Dendritic cell treated with granulocyte-macrophage colony-stimulating factor and Interleukin-4, amounts not matched to agents 40 ng/mL and 50 ng/mL, for 4 days (primary cell): ENCODE measurements around the gene FNDC3B.

Experiments
- H3K27ac Mint-ChIP-seq: one replicate; pipeline ENCODE4 v1.8.0; 2022; ENCODE audit warnings: mild to moderate bottlenecking, mixed read lengths
- H3K27me3 Mint-ChIP-seq: one replicate; pipeline ENCODE4 v1.8.0; 2022; ENCODE audit warnings: mild to moderate bottlenecking, mixed read lengths
- H3K36me3 Mint-ChIP-seq: one replicate; pipeline ENCODE4 v1.8.0; 2022; ENCODE audit warnings: low read depth, mixed read lengths
- H3K4me1 Mint-ChIP-seq: one replicate; pipeline ENCODE4 v1.8.0; 2022; ENCODE audit warnings: low read depth, mixed read lengths
- H3K4me3 Mint-ChIP-seq: one replicate; pipeline ENCODE4 v1.8.0; 2022; ENCODE audit warnings: mild to moderate bottlenecking, moderate library complexity, mixed read lengths
- H3K9me3 Mint-ChIP-seq: one replicate; pipeline ENCODE4 v1.8.0; 2022; ENCODE audit warnings: mixed read lengths
- intact Hi-C: fragments of 100-400 bp; cut with micrococcal nuclease; formaldehyde crosslinking; loops from one replicate; pipeline ENCODE4 v1.15.0; 2022

Gene FNDC3B

GRCh38 chr3:172018364-172018763 lies 21.0 kb upstream of the FNDC3B start:
- no peaks in the 10 kb centered on the region for H3K27me3 Mint-ChIP-seq
- H3K4me3 Mint-ChIP-seq = no peak overlapping the region
- H3K9me3 Mint-ChIP-seq = no peaks in the 10 kb centered on the region
- intact Hi-C loops = no loop called here
- no peak overlapping the region for H3K27ac Mint-ChIP-seq
- H3K36me3 Mint-ChIP-seq = no peaks in the 10 kb centered on the region
- H3K4me1 Mint-ChIP-seq = peaks cover 5% of the 10 kb centered on the region

DNA sequence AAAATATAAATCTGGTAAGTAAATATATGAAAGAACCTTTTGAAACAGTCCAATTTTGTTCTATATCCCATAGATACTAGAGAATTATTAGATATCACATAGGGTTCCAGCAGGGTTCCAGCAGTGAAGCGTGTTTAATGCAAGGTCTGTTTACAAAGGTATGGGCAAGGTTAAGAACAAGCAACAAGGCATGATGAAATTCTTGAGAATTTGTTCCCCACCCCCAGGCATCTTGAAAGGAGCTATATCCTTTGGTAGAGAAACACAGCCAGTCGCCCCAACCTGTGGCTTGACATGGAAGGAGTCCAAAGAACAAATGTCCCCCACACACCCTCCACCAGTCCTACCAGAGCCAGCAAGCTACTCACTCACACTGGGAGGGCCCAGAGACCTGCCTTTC lies 18.6 kb upstream of the FNDC3B start:
- no peak overlapping the region for H3K4me3 Mint-ChIP-seq
- H3K27ac Mint-ChIP-seq = no peak overlapping the region
- no peaks in the 10 kb centered on the region for H3K9me3 Mint-ChIP-seq
- intact Hi-C loops = no loop called here
- H3K27me3 Mint-ChIP-seq = no peaks in the 10 kb centered on the region
- no peaks in the 10 kb centered on the region for H3K4me1 Mint-ChIP-seq
- no peaks in the 10 kb centered on the region for H3K36me3 Mint-ChIP-seq

DNA sequence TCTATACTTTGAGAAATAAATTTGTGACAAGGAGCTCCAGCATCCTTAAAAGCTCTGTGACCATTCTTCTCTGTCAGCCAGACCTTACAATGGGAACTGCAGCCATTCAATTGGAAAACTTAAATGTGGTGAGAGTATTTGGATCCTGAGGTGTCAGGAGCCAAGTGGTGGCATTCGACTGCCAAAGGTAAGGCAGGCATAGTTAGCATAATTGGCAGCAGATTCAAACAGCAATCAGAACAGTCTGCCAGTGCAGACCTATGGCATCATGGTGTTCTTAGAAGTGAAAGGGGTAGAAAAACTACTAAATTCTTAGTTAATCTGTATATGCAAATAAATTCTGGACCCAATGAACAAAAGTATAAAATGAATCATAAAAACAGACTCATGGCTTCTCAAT lies 18.2 kb upstream of the FNDC3B start:
- no peaks in the 10 kb centered on the region for H3K36me3 Mint-ChIP-seq
- no peak overlapping the region for H3K27ac Mint-ChIP-seq
- H3K9me3 Mint-ChIP-seq = no peaks in the 10 kb centered on the region
- H3K4me1 Mint-ChIP-seq = no peaks in the 10 kb centered on the region
- intact Hi-C loops = no loop called here
- H3K4me3 Mint-ChIP-seq = no peak overlapping the region
- H3K27me3 Mint-ChIP-seq = no peaks in the 10 kb centered on the region

DNA sequence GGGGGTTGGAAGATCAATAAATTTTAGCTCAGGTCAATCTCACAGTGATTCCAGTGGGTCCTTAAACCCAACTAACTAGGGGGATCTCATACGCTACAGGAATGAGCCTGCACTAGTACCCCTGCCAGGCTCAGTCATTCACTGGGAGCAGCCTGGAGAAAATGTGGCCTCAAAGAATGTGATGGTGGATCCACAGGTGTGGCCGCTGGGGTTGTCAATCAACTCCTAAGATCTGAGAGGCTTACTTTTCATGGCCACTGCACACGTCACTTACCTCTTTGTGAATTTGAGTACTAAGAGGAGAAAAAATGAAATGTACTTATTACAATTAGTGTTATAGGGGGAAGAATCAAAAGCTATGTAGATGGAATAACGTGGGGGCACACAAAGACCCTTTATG lies 17.5 kb upstream of the FNDC3B start:
- Mint-ChIP-seq H3K4me1 (no peaks in the 10 kb centered on the region), H3K4me3 (no peak overlapping the region), H3K9me3 (no peaks in the 10 kb centered on the region), H3K27ac (no peak overlapping the region), H3K27me3 (no peaks in the 10 kb centered on the region), H3K36me3 (no peaks in the 10 kb centered on the region)
- intact Hi-C loops = no loop called here

- no peaks in the 10 kb centered on the region for H3K36me3 Mint-ChIP-seq
- no peaks in the 10 kb centered on the region for H3K9me3 Mint-ChIP-seq
- H3K4me1 Mint-ChIP-seq = no peaks in the 10 kb centered on the region
- intact Hi-C loops = no loop called here
- no peak overlapping the region for H3K27ac Mint-ChIP-seq
- no peak overlapping the region for H3K4me3 Mint-ChIP-seq
- no peaks in the 10 kb centered on the region for H3K27me3 Mint-ChIP-seq
Observed at GRCh38 chr3:172023915-172024314, 15.5 kb upstream of the FNDC3B start.

DNA sequence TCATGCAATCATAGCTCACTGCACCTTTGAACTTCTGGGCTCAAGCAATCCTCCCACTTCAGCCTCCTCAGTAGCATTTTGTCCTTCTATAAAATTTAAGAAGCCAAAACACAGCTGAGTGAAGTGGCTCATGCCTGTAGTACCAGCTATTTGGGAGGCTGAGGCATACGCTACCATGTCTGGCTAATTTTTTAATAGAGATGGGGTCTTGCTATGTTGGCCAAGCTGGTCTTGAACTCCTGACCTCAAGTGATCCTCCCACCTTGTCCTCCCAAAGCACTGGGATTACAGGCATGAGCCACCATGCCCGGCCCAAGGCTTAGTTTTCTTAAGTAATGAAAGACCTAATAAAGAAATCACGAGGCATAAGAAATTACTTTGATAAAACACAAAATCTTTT lies 14.7 kb upstream of the FNDC3B start:
- H3K9me3 Mint-ChIP-seq = no peaks in the 10 kb centered on the region
- H3K27me3 Mint-ChIP-seq = no peaks in the 10 kb centered on the region
- H3K4me1 Mint-ChIP-seq = peaks cover 7% of the 10 kb centered on the region
- intact Hi-C loops = loop anchor here (1.0 kb wide), 1 partner anchor 52 kb away; no protein-coding TSS in a partner anchor
- no peaks in the 10 kb centered on the region for H3K36me3 Mint-ChIP-seq
- H3K27ac Mint-ChIP-seq = no peak overlapping the region
- H3K4me3 Mint-ChIP-seq = no peak overlapping the region

- Mint-ChIP-seq H3K27ac (peak overlapping the region; percentile 15), H3K9me3 (peaks cover 1% of the 10 kb centered on the region), H3K36me3 (no peaks in the 10 kb centered on the region), H3K4me3 (no peak overlapping the region), H3K4me1 (peaks cover 21% of the 10 kb centered on the region), H3K27me3 (no peaks in the 10 kb centered on the region)
- intact Hi-C loops = no loop called here
Observed at GRCh38 chr3:172029425-172030098, 9.8 kb upstream of the FNDC3B start.

DNA sequence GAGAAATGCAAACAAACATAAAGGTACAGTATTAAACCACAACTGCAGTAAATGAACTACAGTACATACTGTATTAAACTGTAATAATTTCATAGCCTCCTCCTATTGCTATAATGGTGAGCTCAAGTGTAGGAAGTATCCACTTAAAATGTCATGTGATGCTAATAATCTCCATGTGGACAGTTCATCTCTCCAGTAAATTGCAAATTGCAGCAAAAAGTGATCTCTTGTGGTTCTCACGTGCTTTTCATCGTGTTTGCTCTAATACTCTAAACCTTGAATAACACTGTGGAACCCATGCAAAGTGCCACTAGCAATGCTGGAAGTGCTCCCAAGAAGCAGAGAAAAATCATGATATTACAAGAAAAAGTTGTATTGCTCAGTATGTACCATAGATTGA lies 9.2 kb upstream of the FNDC3B start:
- peaks cover 27% of the 10 kb centered on the region for H3K4me1 Mint-ChIP-seq
- no peaks in the 10 kb centered on the region for H3K27me3 Mint-ChIP-seq
- intact Hi-C loops = no loop called here
- no peaks in the 10 kb centered on the region for H3K36me3 Mint-ChIP-seq
- peaks cover 7% of the 10 kb centered on the region for H3K9me3 Mint-ChIP-seq
- H3K27ac Mint-ChIP-seq = peak overlapping the region; percentile 15
- H3K4me3 Mint-ChIP-seq = no peak overlapping the region

GRCh38 chr3:172031996-172032395 lies 7.4 kb upstream of the FNDC3B start:
- no peaks in the 10 kb centered on the region for H3K27me3 Mint-ChIP-seq
- no peak overlapping the region for H3K27ac Mint-ChIP-seq
- H3K4me1 Mint-ChIP-seq = peaks cover 28% of the 10 kb centered on the region
- intact Hi-C loops = no loop called here
- no peaks in the 10 kb centered on the region for H3K36me3 Mint-ChIP-seq
- peaks cover 9% of the 10 kb centered on the region for H3K9me3 Mint-ChIP-seq
- no peak overlapping the region for H3K4me3 Mint-ChIP-seq

- H3K9me3 Mint-ChIP-seq = peaks cover 9% of the 10 kb centered on the region
- no peaks in the 10 kb centered on the region for H3K27me3 Mint-ChIP-seq
- H3K36me3 Mint-ChIP-seq = no peaks in the 10 kb centered on the region
- intact Hi-C loops = no loop called here
- H3K4me3 Mint-ChIP-seq = no peak overlapping the region
- H3K27ac Mint-ChIP-seq = no peak overlapping the region
- H3K4me1 Mint-ChIP-seq = peaks cover 39% of the 10 kb centered on the region
Observed at GRCh38 chr3:172033396-172033795, 6.0 kb upstream of the FNDC3B start.

GRCh38 chr3:172034786-172035685 lies 4.3 kb upstream of the FNDC3B start:
- Mint-ChIP-seq H3K4me3 (no peak overlapping the region), H3K27me3 (no peaks in the 10 kb centered on the region), H3K4me1 (peaks cover 29% of the 10 kb centered on the region), H3K27ac (no peak overlapping the region), H3K36me3 (peaks cover 9% of the 10 kb centered on the region), H3K9me3 (peaks cover 9% of the 10 kb centered on the region)
- intact Hi-C loops = loop anchor here (5.0 kb wide), 2 partner anchors 37 to 98 kb away; no protein-coding TSS in a partner anchor

- intact Hi-C loops = loop anchor here (5.0 kb wide), 2 partner anchors 36 to 99 kb away; no protein-coding TSS in a partner anchor
- Mint-ChIP-seq H3K9me3 (peaks cover 9% of the 10 kb centered on the region), H3K36me3 (peaks cover 20% of the 10 kb centered on the region), H3K27me3 (no peaks in the 10 kb centered on the region), H3K4me1 (peaks cover 36% of the 10 kb centered on the region), H3K27ac (no peak overlapping the region), H3K4me3 (no peak overlapping the region)
Observed at GRCh38 chr3:172036541-172037215, 2.7 kb upstream of the FNDC3B start.

GRCh38 chr3:172038798-172039435 lies 461 bp upstream of the FNDC3B start:
- Mint-ChIP-seq H3K4me1 (peaks cover 47% of the 10 kb centered on the region), H3K36me3 (peaks cover 28% of the 10 kb centered on the region), H3K4me3 (peak overlapping the region; percentile 85), H3K27me3 (no peaks in the 10 kb centered on the region), H3K9me3 (peaks cover 9% of the 10 kb centered on the region), H3K27ac (peak overlapping the region; percentile 93)
- intact Hi-C loops = loop anchor here (5.0 kb wide), 2 partner anchors 33 to 102 kb away; no protein-coding TSS in a partner anchor
